SK-N-SH treated with all-trans-retinoic acid at 6 μM for 48 hours (cell line): ENCODE data around the gene ABCA7.

ENCODE experiments used
- ATAC-seq: fragments of 200-7000 bp; cut with Tn5 transposase; 3 replicates; pipeline ENCODE4 v1.9.1; 2020; ENCODE audit warnings: mild to moderate bottlenecking, moderate library complexity
- ARNTL ChIP-seq: fragments of 450-650 bp; formaldehyde crosslinking; IDR thresholded peaks from 2 replicates; pipeline ENCODE4 v1.5.0; 2020; ENCODE audit warnings: low read depth, mild to moderate bottlenecking, moderate library complexity, borderline replicate concordance
- BACH2 ChIP-seq: fragments of 250-450 bp; sonication (Bioruptor Pico); IDR thresholded peaks from 2 replicates; pipeline ENCODE4 v1.9.0; 2021; ENCODE audit warnings: mild to moderate bottlenecking, borderline replicate concordance
- CSDC2 ChIP-seq: fragments of 250-450 bp; sonication (Bioruptor Pico); IDR thresholded peaks from 2 replicates; pipeline ENCODE4 v1.5.0; 2020; ENCODE audit warnings: mild to moderate bottlenecking, moderate library complexity
- ESRRG ChIP-seq: fragments of 250-450 bp; sonication (Bioruptor Pico); IDR thresholded peaks from 2 replicates; pipeline ENCODE4 v1.6.1; 2021; ENCODE audit warnings: mild to moderate bottlenecking
- GLIS3 ChIP-seq: fragments of 250-450 bp; sonication (Bioruptor Pico); IDR thresholded peaks from 2 replicates; pipeline ENCODE4 v1.5.0; 2020; ENCODE audit warnings: mild to moderate bottlenecking, moderate library complexity
- ISL1 ChIP-seq: fragments of 250-450 bp; sonication (Bioruptor Pico); IDR thresholded peaks from 2 replicates; pipeline ENCODE4 v2.1.2; 2022; ENCODE audit warnings: mild to moderate bottlenecking, moderate library complexity
- OSR1 ChIP-seq: fragments of 250-450 bp; sonication (Bioruptor Pico); IDR thresholded peaks from 2 replicates; pipeline ENCODE4 v1.8.0; 2022; ENCODE audit warnings: moderate library complexity, mild to moderate bottlenecking, inconsistent platforms
- POU6F1 ChIP-seq: fragments of 250-450 bp; sonication (Bioruptor Pico); IDR thresholded peaks from 2 replicates; pipeline ENCODE4 v1.8.0; 2021; ENCODE audit warnings: low read depth, mild to moderate bottlenecking, moderate library complexity, borderline replicate concordance
- PPARA ChIP-seq: fragments of 250-450 bp; sonication (Bioruptor Pico); IDR thresholded peaks from 2 replicates; pipeline ENCODE4 v1.5.0; 2020; ENCODE audit warnings: mild to moderate bottlenecking, borderline replicate concordance
- RARB ChIP-seq: fragments of 250-450 bp; sonication (Bioruptor Pico); IDR thresholded peaks from 2 replicates; pipeline ENCODE4 v1.8.0; 2021; ENCODE audit warnings: mild to moderate bottlenecking, moderate library complexity
- SNAI2 ChIP-seq: fragments of 250-450 bp; sonication (Bioruptor Pico); IDR thresholded peaks from 2 replicates; pipeline ENCODE4 v1.5.0; 2020; ENCODE audit warnings: mild to moderate bottlenecking, moderate library complexity
- TOX ChIP-seq: fragments of 250-450 bp; sonication (Bioruptor Pico); IDR thresholded peaks from 2 replicates; pipeline ENCODE4 v1.8.0; 2021; ENCODE audit warnings: mild to moderate bottlenecking, moderate library complexity, borderline replicate concordance
- ZC3H10 ChIP-seq: fragments of 250-450 bp; sonication (Bioruptor Pico); IDR thresholded peaks from 2 replicates; pipeline ENCODE4 v1.5.1; 2021; ENCODE audit warnings: mild to moderate bottlenecking, moderate library complexity
- ZFP3 ChIP-seq: fragments of 250-450 bp; sonication (Bioruptor Pico); IDR thresholded peaks from 2 replicates; pipeline ENCODE4 v1.5.0; 2020; ENCODE audit warnings: mild to moderate bottlenecking, moderate library complexity
- ZFP30 ChIP-seq: fragments of 450-650 bp; formaldehyde crosslinking; IDR thresholded peaks from 2 replicates; pipeline ENCODE4 v1.5.0; 2022; ENCODE audit warnings: mild to moderate bottlenecking, moderate library complexity
- ZNF565 ChIP-seq: fragments of 450-650 bp; formaldehyde crosslinking; conservative IDR thresholded peaks from 2 replicates; pipeline ENCODE4 v1.5.0; 2020; ENCODE audit warnings: low read depth, mild to moderate bottlenecking, moderate library complexity
- ZNF70 ChIP-seq: fragments of 450-650 bp; formaldehyde crosslinking; IDR thresholded peaks from 2 replicates; pipeline ENCODE4 v1.5.0; 2020; ENCODE audit warnings: mild to moderate bottlenecking, moderate library complexity
- ZNF8 ChIP-seq: fragments of 450-650 bp; formaldehyde crosslinking; IDR thresholded peaks from 2 replicates; pipeline ENCODE4 v1.5.0; 2020; ENCODE audit warnings: mild to moderate bottlenecking, moderate library complexity
- TF ChIP-seq, protein P1 (sequence below): fragments of 250-450 bp; sonication (Bioruptor Pico); IDR thresholded peaks from 2 replicates; pipeline ENCODE4 v1.5.0; 2020; ENCODE audit warnings: mild to moderate bottlenecking, moderate library complexity
- TF ChIP-seq, protein P2 (sequence below): fragments of 250-450 bp; sonication (Bioruptor Pico); IDR thresholded peaks from 2 replicates; pipeline ENCODE4 v1.5.1; 2021; ENCODE audit warnings: mild to moderate bottlenecking, moderate library complexity
- TF ChIP-seq, protein P3 (sequence below): fragments of 250-450 bp; sonication (Bioruptor Pico); IDR thresholded peaks from 2 replicates; pipeline ENCODE4 v1.5.1; 2020; ENCODE audit warnings: low read depth, mild to moderate bottlenecking, moderate library complexity
- TF ChIP-seq, protein P4 (sequence below): fragments of 250-450 bp; sonication (Bioruptor Pico); IDR thresholded peaks from 2 replicates; pipeline ENCODE4 v1.8.0; 2020; ENCODE audit warnings: mild to moderate bottlenecking, moderate library complexity, borderline replicate concordance

Gene ABCA7

GRCh38 chr19:994516-994915, 45.4 kb upstream of the ABCA7 start:
- ATAC-seq, result no peak
- TF ChIP-seq ZNF70 (CRISPR knock-in tag) (no peak), TOX (CRISPR knock-in tag) (no peak), ZNF8 (CRISPR knock-in tag) (no peak), ARNTL (CRISPR knock-in tag) (no peak), CSDC2 (CRISPR knock-in tag) (no peak), ZNF565 (CRISPR knock-in tag) (no peak), ESRRG (CRISPR knock-in tag) (no peak), PPARA (no peak), POU6F1 (CRISPR knock-in tag) (no peak), GLIS3 (no peak), BACH2 (no peak), OSR1 (no peak), ISL1 (CRISPR knock-in tag) (no peak), RARB (CRISPR knock-in tag) (no peak), ZFP3 (CRISPR knock-in tag) (no peak), ZC3H10 (no peak)
- TF ChIP-seq, protein P1, sequence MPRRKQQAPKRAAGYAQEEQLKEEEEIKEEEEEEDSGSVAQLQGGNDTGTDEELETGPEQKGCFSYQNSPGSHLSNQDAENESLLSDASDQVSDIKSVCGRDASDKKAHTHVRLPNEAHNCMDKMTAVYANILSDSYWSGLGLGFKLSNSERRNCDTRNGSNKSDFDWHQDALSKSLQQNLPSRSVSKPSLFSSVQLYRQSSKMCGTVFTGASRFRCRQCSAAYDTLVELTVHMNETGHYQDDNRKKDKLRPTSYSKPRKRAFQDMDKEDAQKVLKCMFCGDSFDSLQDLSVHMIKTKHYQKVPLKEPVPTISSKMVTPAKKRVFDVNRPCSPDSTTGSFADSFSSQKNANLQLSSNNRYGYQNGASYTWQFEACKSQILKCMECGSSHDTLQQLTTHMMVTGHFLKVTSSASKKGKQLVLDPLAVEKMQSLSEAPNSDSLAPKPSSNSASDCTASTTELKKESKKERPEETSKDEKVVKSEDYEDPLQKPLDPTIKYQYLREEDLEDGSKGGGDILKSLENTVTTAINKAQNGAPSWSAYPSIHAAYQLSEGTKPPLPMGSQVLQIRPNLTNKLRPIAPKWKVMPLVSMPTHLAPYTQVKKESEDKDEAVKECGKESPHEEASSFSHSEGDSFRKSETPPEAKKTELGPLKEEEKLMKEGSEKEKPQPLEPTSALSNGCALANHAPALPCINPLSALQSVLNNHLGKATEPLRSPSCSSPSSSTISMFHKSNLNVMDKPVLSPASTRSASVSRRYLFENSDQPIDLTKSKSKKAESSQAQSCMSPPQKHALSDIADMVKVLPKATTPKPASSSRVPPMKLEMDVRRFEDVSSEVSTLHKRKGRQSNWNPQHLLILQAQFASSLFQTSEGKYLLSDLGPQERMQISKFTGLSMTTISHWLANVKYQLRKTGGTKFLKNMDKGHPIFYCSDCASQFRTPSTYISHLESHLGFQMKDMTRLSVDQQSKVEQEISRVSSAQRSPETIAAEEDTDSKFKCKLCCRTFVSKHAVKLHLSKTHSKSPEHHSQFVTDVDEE, result no peak
- TF ChIP-seq, protein P2, sequence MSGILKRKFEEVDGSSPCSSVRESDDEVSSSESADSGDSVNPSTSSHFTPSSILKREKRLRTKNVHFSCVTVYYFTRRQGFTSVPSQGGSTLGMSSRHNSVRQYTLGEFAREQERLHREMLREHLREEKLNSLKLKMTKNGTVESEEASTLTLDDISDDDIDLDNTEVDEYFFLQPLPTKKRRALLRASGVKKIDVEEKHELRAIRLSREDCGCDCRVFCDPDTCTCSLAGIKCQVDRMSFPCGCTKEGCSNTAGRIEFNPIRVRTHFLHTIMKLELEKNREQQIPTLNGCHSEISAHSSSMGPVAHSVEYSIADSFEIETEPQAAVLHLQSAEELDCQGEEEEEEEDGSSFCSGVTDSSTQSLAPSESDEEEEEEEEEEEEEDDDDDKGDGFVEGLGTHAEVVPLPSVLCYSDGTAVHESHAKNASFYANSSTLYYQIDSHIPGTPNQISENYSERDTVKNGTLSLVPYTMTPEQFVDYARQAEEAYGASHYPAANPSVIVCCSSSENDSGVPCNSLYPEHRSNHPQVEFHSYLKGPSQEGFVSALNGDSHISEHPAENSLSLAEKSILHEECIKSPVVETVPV (CRISPR knock-in tag), result no peak
- TF ChIP-seq, protein P3, sequence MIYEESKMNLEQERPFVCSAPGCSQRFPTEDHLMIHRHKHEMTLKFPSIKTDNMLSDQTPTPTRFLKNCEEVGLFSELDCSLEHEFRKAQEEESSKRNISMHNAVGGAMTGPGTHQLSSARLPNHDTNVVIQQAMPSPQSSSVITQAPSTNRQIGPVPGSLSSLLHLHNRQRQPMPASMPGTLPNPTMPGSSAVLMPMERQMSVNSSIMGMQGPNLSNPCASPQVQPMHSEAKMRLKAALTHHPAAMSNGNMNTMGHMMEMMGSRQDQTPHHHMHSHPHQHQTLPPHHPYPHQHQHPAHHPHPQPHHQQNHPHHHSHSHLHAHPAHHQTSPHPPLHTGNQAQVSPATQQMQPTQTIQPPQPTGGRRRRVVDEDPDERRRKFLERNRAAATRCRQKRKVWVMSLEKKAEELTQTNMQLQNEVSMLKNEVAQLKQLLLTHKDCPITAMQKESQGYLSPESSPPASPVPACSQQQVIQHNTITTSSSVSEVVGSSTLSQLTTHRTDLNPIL (CRISPR knock-in tag), result no peak

DNA sequence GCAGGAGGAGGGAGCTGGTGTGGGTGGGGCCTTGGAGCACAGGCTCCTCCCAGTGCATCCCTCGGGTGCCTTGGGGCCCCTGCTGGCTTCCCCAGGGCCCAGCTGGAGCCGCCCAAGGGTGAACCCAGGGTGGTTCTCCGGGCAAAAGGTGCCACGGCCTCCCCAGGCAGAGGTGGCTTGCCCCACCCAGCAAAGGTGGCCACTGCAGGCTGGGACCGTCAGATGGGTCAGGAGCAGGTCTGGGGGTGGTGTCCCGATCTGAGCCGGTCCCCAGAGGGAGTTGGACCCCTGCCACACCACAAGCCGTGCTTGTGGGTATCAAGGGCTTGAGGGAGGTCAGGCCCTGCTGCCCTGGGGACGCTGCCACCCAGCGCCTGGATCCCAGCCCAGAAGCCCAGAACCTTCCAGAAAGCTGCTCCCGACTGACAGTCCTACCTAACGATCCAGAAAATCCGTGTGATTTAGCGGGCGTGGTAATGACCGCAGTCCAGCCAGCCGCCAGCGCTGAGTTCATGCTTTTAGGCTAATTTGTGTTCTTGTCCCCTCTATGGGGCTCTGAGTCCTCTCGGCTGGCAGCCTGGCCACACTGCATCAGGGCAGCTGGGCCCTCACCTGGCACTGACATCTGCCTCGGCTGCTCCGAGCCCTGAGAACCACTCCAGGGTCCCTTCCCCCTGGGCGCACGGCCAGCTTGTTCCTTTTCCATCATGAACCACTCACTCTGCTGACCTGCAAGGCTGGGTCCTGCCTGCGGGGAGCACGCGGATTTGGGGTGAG, 44.7 kb upstream of the ABCA7 start:
- no peak for ATAC-seq
- no peak for TF ChIP-seq ZNF70 (CRISPR knock-in tag)
- TF ChIP-seq ISL1 (CRISPR knock-in tag), result no peak
- no peak for TF ChIP-seq ZNF8 (CRISPR knock-in tag)
- TF ChIP-seq ZFP3 (CRISPR knock-in tag), result no peak
- TF ChIP-seq, protein P4, sequence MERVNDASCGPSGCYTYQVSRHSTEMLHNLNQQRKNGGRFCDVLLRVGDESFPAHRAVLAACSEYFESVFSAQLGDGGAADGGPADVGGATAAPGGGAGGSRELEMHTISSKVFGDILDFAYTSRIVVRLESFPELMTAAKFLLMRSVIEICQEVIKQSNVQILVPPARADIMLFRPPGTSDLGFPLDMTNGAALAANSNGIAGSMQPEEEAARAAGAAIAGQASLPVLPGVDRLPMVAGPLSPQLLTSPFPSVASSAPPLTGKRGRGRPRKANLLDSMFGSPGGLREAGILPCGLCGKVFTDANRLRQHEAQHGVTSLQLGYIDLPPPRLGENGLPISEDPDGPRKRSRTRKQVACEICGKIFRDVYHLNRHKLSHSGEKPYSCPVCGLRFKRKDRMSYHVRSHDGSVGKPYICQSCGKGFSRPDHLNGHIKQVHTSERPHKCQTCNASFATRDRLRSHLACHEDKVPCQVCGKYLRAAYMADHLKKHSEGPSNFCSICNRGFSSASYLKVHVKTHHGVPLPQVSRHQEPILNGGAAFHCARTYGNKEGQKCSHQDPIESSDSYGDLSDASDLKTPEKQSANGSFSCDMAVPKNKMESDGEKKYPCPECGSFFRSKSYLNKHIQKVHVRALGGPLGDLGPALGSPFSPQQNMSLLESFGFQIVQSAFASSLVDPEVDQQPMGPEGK (CRISPR knock-in tag), result no peak
- no peak for TF ChIP-seq ZFP30 (CRISPR knock-in tag)
- no peak for TF ChIP-seq ZNF565 (CRISPR knock-in tag)
- no peak for TF ChIP-seq POU6F1 (CRISPR knock-in tag)
- no peak for TF ChIP-seq OSR1
- no peak for TF ChIP-seq SNAI2
- TF ChIP-seq, all 23 proteins: peak for 0
